ENCODE results near the gene COQ4. TPM values are rescaled to one million over a fixed set of nuclear protein-coding genes. Genes with fewer than 3 reads are reported as not detected.

Gene COQ4
- total RNA-seq, 1 experiment from 2014 or later: 45.8 TPM

DNA sequence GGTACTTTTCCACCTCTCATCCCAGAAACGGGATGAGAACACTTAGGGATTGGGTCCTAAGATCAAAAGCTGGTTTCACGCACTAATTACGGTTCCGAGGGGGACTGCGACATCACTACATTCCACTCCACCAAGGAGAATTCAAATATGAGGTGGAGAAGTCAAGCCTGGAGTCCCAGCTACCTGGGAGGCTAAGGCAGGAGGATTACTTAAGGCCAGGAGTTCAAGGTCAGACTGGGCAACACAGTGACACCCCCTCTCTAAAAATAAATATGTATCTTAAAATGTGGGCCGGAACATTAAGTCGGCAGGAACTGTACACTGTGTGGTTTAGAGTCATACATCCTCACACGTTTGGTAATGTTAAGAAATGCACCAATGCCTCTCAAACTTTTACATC, 48.4 kb upstream of the COQ4 start:
- DNase-seq (ENCODE audit: low read depth, low spot score): no peak
- Histone ChIP-seq H3K27ac (ENCODE audit: low read depth, low read length) (no peak overlapping the region), H3K9ac (ENCODE audit: low read length) (no peak overlapping the region; the same call in 1 of the 2 replicates), H3K36me3 (ENCODE audit: control insufficient read depth in 1 of 2, insufficient read depth in 2 of 2, low read length in 2 of 2) (peaks cover 7 to 8% of the 10 kb centered on the region in 2 experiments; a peak in 2 of 4 replicates), H3K4me3 (replicated peaks in 1 of 2; ENCODE audit: low read depth in 1 of 2, low read length in 2 of 2) (peak overlapping the region; percentile 93 to 99; a peak in 3 of 4 replicates), H3K79me2 (ENCODE audit: insufficient read depth, low read length) (peaks cover 23% of the 10 kb centered on the region), H3K4me1 (ENCODE audit: control insufficient read depth in 1 of 2, insufficient read depth in 2 of 2, low read length in 2 of 2) (peaks cover 22 to 41% of the 10 kb centered on the region in 2 experiments), H3K27me3 (ENCODE audit: insufficient read depth, low read length) (no peaks in the 10 kb centered on the region), H3K9me3 (ENCODE audit: control insufficient read depth in 1 of 2, insufficient read depth in 1 of 2, low read depth in 1 of 2, low read length in 2 of 2) (no peaks in the 10 kb centered on the region), H3K9me2 (ENCODE audit: insufficient read depth) (no peaks in the 10 kb centered on the region), H2AFZ (ENCODE audit: low read depth, low read length, poor library complexity, severe bottlenecking) (no peak overlapping the region), H4K20me1 (ENCODE audit: insufficient read depth) (no peaks in the 10 kb centered on the region), H3K4me2 (ENCODE audit: low read length) (peak overlapping the region; percentile 99)
- intact Hi-C loops (cut with micrococcal nuclease): no loop called here
- CTCF ChIA-PET: interaction anchor here (1.4 kb wide), 1 partner anchor 19 kb away, joined by 3 read pairs; no protein-coding TSS in a partner anchor
- TF ChIP-seq FOSL1 (IDR thresholded peaks at IDR 0.05; ENCODE audit: low read depth): no peak
- no peak for TF ChIP-seq EGR1 (IDR thresholded peaks at IDR 0.05; ENCODE audit: low read depth)
- no peak for TF ChIP-seq CBX3 (IDR thresholded peaks at IDR 0.05; ENCODE audit: low read depth)
- no peak for TF ChIP-seq RAD21 (IDR thresholded peaks at IDR 0.05; ENCODE audit: low read depth)
- TF ChIP-seq, protein P1, sequence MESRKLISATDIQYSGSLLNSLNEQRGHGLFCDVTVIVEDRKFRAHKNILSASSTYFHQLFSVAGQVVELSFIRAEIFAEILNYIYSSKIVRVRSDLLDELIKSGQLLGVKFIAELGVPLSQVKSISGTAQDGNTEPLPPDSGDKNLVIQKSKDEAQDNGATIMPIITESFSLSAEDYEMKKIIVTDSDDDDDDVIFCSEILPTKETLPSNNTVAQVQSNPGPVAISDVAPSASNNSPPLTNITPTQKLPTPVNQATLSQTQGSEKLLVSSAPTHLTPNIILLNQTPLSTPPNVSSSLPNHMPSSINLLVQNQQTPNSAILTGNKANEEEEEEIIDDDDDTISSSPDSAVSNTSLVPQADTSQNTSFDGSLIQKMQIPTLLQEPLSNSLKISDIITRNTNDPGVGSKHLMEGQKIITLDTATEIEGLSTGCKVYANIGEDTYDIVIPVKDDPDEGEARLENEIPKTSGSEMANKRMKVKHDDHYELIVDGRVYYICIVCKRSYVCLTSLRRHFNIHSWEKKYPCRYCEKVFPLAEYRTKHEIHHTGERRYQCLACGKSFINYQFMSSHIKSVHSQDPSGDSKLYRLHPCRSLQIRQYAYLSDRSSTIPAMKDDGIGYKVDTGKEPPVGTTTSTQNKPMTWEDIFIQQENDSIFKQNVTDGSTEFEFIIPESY (IDR thresholded peaks at IDR 0.05; ENCODE audit: extremely low read depth, insufficient replicate concordance, low read length): no peak
- no peak for TF ChIP-seq ZNF274 (IDR thresholded peaks at IDR 0.05; ENCODE audit: low read depth, low read length)
- ATAC-seq: no peak
- POLR2A ChIA-PET: no interaction called here
- RAD21 ChIA-PET (ENCODE audit: low non-redundant PET in 1 of 2, low total read pairs in 2 of 2, uncharacterized antibody in 2 of 2, unreplicated experiment in 2 of 2): no interaction called here
- no TSS peak for BruUV-seq (replicated peaks)

Measured in HCT116 (cell line).